Activated T-cell treated with anti-CD3 and anti-CD28 coated beads, Interleukin-2, amount 50 U/mL, for 72 hours (primary cell): ENCODE results near the gene ZBTB43. TPM values are rescaled to one million over a fixed set of nuclear protein-coding genes. Genes with fewer than 3 reads are reported as not detected.

Source experiments
- ATAC-seq, 2 donors: fragments of 150-1000 bp; cut with Tn5 transposase; replicated peaks in 1 of 2; 2 replicates each; pipeline ENCODE4 v1.10.0; 2021; ENCODE audit warnings: moderate library complexity in 2 of 2, mild to moderate bottlenecking in 1 of 2
- DNase-seq, 2 donors: peaks; one replicate each; pipeline ENCODE4 v3.0.0; 2021 to 2022; ENCODE audit warnings: mixed read lengths in 1 of 2
- H3K27ac Mint-ChIP-seq: one replicate; pipeline ENCODE4 v1.8.0; 2022; ENCODE audit warnings: mild to moderate bottlenecking, moderate library complexity, mixed read lengths
- H3K27me3 Mint-ChIP-seq: one replicate; pipeline ENCODE4 v1.8.0; 2022; ENCODE audit warnings: low read depth, mixed read lengths
- H3K36me3 Mint-ChIP-seq, 2 donors: one replicate each; pipeline ENCODE4 v1.8.0; 2022; ENCODE audit warnings: mixed read lengths in 2 of 2, mild to moderate bottlenecking in 1 of 2; ENCODE audit not compliant: insufficient read depth in 2 of 2
- H3K4me1 Mint-ChIP-seq: one replicate; pipeline ENCODE4 v1.8.0; 2022; ENCODE audit warnings: low read depth, mixed read lengths
- H3K4me3 Mint-ChIP-seq, 2 donors: one replicate each; pipeline ENCODE4 v1.8.0; 2022; ENCODE audit warnings: mild to moderate bottlenecking in 2 of 2, mixed read lengths in 2 of 2, moderate library complexity in 2 of 2
- H3K9me3 Mint-ChIP-seq, 2 donors: one replicate each; pipeline ENCODE4 v1.8.0; 2022; ENCODE audit warnings: mixed read lengths in 2 of 2
- total RNA-seq, 2 donors: library from RNA; stranded (reverse); gene quantifications; one replicate each; pipeline ENCODE4 v1.2.3, GENCODE V29; 2022

ZBTB43 gene
- total RNA-seq, 2 donors from 2014 or later: 30.2 to 66.2 TPM

DNA sequence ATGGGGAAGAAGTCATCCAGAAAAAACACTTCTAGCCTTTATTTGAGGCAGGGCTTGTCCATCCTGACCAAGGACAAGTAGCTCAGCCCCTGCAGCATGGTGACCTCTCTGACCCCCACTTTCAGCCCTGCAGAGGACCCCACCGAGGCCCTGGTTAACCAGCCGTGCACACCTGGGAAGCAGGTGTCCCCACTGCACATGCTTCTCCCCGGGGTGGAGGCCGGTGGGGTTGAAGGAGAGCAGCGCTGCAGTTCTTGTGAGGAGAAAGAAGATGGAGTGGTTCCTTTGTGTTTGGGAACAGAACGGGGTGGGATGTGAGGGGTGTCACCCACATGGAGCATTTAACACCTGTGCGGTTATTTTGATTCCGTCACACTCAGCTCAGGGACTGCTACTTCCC is 34.5 kb downstream of the ZBTB43 start:
- ATAC-seq (peak in 1 of 2 donors; percentile 14), DNase-seq (no peak)
- peak overlapping the region; percentile 71 for H3K27ac Mint-ChIP-seq
- H3K27me3 Mint-ChIP-seq: no peaks in the 10 kb centered on the region
- no peaks in the 10 kb centered on the region for H3K9me3 Mint-ChIP-seq
- H3K4me3 Mint-ChIP-seq: peak overlapping the region; percentile 49 to 69
- peaks cover 2 to 8% of the 10 kb centered on the region in 2 donors for H3K36me3 Mint-ChIP-seq
- peaks cover 61% of the 10 kb centered on the region for H3K4me1 Mint-ChIP-seq

DNA sequence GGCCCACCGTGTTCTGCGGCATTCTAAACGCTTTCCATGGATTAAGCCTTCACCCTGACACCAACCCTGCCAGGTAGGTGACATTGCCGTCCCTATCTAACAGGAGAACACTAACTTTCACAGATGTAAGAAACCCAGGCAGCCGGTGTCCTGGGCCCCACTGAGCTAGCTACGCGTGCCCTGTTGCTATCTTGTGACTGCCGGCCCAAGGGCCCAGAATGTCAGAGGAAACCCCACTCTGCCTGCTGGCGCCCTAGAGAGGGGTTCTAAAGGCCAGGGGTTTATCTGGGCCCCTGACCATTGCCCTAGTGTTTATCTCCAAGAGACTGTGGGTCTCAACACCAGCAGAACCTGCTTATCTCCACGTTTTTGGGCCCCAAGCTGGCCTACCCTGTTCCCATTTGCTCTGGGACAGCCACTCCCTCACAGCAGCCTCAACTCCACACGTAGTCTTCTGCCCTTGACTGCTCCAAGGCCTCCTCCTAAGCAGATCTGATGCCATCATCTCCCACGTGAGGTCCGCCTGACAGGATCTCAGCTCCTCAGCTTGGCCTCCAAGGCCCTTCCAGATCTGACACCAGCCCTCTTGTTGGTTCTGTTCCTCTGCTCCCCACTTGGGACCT is 37.5 kb downstream of the ZBTB43 start:
- Mint-ChIP-seq H3K4me3 (no peak overlapping the region), H3K27me3 (no peaks in the 10 kb centered on the region), H3K27ac (no peak overlapping the region), H3K4me1 (peaks cover 39% of the 10 kb centered on the region), H3K36me3 (peaks cover 0 to 2% of the 10 kb centered on the region in 2 donors), H3K9me3 (no peaks in the 10 kb centered on the region)
- no peak for DNase-seq
- ATAC-seq: no peak

DNA sequence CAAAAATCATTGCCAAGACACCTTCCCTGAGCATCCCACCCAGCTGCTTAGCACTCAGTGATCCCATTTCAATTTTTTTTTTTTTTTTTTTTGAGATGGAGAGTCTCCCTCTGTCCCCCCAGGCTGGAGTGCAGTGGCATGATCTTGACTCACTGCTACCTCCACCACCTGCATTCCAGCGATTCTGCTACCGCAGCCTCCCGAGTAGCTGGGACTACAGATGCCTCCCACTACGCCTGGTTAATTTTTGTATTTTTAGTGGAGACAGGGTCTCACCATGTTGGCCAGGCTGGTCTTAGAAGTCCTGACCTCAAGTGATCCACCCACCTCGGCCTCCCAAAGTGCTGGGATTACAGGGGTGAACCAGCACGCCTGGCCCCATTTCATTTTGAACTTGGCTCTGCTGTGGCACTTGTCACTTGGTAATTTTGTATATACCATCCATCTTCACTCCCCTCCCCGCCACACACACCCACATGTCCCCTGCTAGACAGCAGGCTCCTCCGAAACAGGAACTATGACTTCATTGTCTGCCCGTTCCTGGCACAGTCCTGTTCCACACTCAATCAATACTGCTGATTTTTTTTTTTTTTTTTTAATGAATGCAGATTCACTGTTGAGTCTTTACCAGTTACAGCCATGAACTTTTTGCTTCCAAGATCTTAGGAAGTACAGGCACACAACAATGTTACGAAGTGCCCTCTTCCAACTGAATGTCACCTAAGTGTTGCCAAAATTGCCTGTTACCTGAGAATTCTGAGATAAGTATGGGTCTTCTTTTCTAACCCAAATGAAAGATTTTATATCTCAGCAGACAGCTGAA is 38.3 kb downstream of the ZBTB43 start:
- Mint-ChIP-seq H3K27me3 (no peaks in the 10 kb centered on the region), H3K27ac (no peak overlapping the region), H3K9me3 (no peaks in the 10 kb centered on the region), H3K4me3 (no peak overlapping the region), H3K4me1 (peaks cover 30% of the 10 kb centered on the region), H3K36me3 (peaks cover 0 to 2% of the 10 kb centered on the region in 2 donors)
- no peak for ATAC-seq
- no peak for DNase-seq

DNA sequence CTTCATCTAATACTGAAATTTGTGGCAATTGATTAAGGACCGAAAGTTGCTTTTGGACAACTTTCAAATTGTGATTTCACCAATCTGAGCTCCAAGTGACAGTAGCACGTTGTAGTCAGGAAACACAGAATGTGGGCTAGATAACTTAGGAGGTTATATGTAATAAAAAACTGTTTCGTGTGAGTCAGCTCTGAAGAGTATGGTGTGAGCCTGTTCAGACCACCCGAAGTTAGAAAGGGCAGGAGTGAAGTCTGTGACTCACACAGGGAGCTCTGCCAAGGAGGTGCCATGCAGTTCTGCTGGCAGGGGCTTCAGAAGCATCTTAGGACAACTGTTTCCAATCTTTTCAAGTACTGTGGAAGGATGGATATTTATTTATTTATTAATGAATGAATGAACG is 39.2 kb downstream of the ZBTB43 start:
- H3K27ac Mint-ChIP-seq: no peak overlapping the region
- no peak overlapping the region for H3K4me3 Mint-ChIP-seq
- DNase-seq (no peak), ATAC-seq (peak in 1 of 2 donors; percentile 48)
- H3K9me3 Mint-ChIP-seq: no peaks in the 10 kb centered on the region
- no peaks in the 10 kb centered on the region for H3K27me3 Mint-ChIP-seq
- H3K4me1 Mint-ChIP-seq: peaks cover 21% of the 10 kb centered on the region
- H3K36me3 Mint-ChIP-seq: no peaks in the 10 kb centered on the region

DNA sequence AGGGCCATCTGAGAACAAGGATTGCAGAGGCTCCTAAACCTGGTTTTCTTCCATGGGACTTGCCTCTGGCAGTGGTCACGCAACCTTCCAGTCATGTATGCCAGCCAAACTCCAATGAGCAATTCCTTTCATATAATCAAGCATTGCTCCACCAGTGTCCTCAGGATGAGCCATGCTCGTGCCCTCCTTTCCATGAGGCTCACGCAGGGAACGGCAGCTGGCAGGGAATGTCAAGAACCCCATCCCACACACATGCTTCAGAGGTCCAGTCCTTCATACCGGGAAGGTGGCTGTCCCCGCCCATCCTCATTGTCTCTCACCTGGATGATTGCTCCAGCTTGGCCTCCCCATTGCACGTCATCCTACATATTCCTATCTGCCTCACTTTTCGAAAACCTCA is 42.2 kb downstream of the ZBTB43 start:
- ATAC-seq: no peak
- Mint-ChIP-seq H3K9me3 (no peaks in the 10 kb centered on the region), H3K36me3 (no peaks in the 10 kb centered on the region), H3K27ac (no peak overlapping the region), H3K27me3 (peaks cover 16% of the 10 kb centered on the region), H3K4me3 (no peak overlapping the region), H3K4me1 (peaks cover 12% of the 10 kb centered on the region)
- no peak for DNase-seq

DNA sequence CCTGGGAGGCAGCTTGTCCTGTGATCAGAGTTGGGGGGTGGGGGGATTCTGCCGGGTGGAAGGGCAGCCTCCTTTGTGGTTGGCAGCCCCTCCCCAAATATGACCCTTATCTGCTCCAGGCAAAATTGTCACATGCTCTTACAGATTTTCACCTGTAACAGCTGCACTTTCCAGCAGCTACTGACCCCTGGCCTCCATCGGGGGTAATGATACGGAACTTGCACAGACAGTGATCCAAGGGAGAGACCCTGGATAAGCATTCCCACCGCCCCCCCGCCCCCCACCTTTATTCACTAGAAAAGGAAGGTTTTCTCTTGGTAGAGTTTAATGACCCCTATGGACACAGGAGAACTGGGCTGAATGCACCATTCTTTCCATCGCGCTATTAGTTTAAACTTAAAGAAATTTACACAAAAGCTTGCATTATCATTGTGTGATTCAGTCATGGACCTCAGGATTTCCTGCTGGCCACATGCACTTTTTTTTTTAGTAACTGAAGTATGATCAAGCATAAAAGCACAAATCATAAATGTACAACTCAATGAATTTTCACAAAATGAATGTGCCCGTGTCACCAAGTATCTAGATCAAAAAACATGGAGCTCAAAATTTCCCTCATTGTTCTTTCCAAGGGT is 44.9 kb downstream of the ZBTB43 start:
- Mint-ChIP-seq H3K4me3 (no peak overlapping the region), H3K36me3 (no peaks in the 10 kb centered on the region), H3K9me3 (no peaks in the 10 kb centered on the region), H3K27me3 (peaks cover 39% of the 10 kb centered on the region), H3K27ac (no peak overlapping the region), H3K4me1 (no peaks in the 10 kb centered on the region)
- no peak for DNase-seq
- ATAC-seq: no peak

DNA sequence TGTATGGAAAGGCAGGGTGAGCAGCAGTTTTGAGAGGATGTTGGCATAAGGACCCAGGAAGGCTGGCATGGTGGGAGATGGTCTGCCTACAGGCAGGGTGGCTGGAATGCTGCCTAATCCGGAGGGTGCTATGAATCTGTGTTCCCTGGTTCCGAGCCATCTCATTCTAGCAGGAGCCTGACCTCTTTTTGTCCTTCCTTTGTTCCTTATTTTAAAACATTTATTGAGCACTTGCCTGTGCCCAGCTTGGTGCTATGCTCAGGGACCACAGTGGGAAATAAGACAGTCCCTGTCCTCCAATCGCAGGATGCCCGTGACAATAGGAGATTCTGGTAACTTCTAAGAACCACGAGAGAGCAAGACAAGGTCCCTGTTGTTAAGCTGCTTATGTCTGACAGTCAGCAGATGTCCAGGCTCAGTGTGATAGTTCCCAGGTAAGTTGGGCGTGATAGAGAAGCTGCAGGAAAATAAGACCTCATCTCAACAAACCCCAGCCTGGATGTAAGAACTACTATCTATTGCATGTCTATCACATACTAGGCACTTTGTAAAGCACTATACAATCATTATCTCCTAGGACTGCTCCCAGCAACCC is 46.5 kb downstream of the ZBTB43 start:
- Mint-ChIP-seq H3K4me3 (no peak overlapping the region), H3K27me3 (peaks cover 43% of the 10 kb centered on the region), H3K9me3 (no peaks in the 10 kb centered on the region), H3K27ac (no peak overlapping the region), H3K36me3 (no peaks in the 10 kb centered on the region), H3K4me1 (no peaks in the 10 kb centered on the region)
- no peak for DNase-seq
- ATAC-seq: no peak

DNA sequence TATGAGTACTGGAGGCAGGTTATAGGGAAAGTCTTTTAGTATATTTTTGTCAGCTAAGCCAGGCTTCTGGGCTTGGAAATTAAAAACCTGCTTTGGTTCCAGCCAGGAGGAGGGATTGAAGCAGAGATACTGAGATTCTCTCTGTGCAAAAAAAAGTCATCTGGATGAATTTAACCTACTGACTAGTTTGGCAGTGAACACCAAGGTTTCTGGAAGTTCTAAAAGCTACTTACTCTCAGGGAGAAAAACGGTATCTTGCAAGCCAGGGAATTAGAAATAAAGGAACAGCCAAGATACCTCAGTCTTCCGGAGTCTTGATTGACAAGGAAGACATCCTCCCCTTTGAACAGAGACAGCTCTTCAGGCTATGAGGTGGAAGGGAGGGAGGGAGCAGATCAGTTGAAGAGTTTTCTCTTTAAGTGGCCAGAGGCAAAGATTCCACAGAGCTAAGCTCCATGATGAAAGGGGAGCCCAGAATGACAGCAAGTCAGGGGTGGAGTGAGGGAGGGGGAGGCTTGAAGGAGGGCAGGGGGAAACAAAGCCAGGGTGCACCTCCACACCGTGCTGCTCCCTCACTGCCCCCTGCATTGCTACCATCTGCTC is 47.3 kb downstream of the ZBTB43 start:
- DNase-seq: no peak
- no peak overlapping the region for H3K4me3 Mint-ChIP-seq
- no peaks in the 10 kb centered on the region for H3K36me3 Mint-ChIP-seq
- no peaks in the 10 kb centered on the region for H3K4me1 Mint-ChIP-seq
- H3K27ac Mint-ChIP-seq: no peak overlapping the region
- no peaks in the 10 kb centered on the region for H3K9me3 Mint-ChIP-seq
- ATAC-seq: no peak
- peaks cover 50% of the 10 kb centered on the region for H3K27me3 Mint-ChIP-seq

DNA sequence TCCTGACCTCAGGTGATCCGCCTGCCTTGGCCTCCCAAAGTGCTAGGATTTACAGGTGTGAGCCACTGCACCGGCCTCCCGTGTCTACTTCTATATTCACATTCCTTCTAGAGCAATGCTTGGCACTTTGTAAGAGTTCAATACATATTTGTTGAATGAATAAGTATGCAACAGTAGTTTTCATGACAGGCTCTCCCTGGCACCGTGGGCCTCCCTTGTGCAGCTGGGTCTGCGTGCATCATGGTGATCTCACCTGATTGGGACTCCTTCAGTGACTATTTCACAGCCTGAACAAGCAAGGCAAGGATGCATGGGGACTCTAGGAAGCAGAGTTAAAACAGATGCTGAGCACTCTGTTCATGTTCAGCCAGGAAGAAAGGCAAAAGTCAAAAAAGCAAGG is 48.8 kb downstream of the ZBTB43 start:
- H3K27me3 Mint-ChIP-seq: peaks cover 57% of the 10 kb centered on the region
- no peak overlapping the region for H3K4me3 Mint-ChIP-seq
- H3K27ac Mint-ChIP-seq: no peak overlapping the region

DNA sequence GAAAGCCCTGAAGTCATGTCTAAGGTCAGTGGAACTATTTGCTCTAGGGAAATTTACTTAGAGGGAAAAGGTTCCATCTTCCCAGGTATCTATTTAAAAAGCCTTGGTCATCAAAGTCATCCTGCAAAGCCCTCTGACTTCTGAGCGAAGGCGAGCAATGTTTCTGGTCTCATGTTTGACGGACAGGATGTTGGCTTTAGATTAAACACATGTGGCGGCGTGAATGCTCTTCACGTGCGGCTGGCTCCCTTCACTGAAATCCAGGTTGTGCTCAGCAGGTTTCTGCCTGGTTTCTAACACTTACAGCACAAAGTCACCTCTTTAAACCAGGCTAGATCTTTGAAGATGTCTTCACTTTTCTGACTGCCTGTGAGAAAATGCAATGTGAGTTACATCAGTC is 49.9 kb downstream of the ZBTB43 start:
- H3K36me3 Mint-ChIP-seq: no peaks in the 10 kb centered on the region
- peaks cover 5% of the 10 kb centered on the region for H3K4me1 Mint-ChIP-seq
- ATAC-seq (no peak), DNase-seq (no peak)
- no peaks in the 10 kb centered on the region for H3K9me3 Mint-ChIP-seq
- H3K27ac Mint-ChIP-seq: no peak overlapping the region
- no peak overlapping the region for H3K4me3 Mint-ChIP-seq
- H3K27me3 Mint-ChIP-seq: peaks cover 57% of the 10 kb centered on the region

More for the DNA sequence above, 48.8 kb downstream of the ZBTB43 start:
- Mint-ChIP-seq H3K4me1 (no peaks in the 10 kb centered on the region), H3K9me3 (no peaks in the 10 kb centered on the region), H3K36me3 (no peaks in the 10 kb centered on the region)
- no peak for DNase-seq
- no peak for ATAC-seq

DNA sequence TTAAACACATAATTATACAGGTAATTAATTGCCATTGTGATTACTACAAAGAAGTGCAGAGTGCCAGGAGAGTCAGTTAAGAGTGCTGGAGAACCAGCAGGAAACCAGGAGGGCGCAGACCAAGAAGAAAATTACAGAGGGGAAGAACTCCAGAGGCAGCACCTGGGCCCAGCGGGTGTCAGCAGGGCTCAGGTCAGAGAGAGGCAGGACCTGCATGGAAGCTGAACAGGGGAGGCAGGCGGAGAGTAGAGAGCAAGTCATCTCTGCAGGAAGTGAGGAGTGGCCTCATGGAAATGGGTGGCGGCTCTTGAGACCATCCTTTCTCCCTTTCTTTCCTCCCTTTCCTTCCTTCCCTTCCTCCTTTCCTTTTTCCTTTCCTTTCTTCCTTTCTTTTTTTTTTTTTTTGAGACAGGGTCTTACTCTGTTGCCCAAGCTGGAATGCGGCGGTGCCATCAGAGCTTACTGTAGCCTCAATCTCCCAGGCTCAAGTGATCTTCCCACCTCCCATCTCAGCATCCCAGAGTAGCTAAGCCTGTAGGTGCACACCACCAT is 51.6 kb downstream of the ZBTB43 start:
- ATAC-seq: no peak
- Mint-ChIP-seq H3K27ac (no peak overlapping the region), H3K4me3 (no peak overlapping the region), H3K27me3 (peaks cover 48% of the 10 kb centered on the region), H3K4me1 (peaks cover 9% of the 10 kb centered on the region), H3K9me3 (no peaks in the 10 kb centered on the region), H3K36me3 (no peaks in the 10 kb centered on the region)
- no peak for DNase-seq

DNA sequence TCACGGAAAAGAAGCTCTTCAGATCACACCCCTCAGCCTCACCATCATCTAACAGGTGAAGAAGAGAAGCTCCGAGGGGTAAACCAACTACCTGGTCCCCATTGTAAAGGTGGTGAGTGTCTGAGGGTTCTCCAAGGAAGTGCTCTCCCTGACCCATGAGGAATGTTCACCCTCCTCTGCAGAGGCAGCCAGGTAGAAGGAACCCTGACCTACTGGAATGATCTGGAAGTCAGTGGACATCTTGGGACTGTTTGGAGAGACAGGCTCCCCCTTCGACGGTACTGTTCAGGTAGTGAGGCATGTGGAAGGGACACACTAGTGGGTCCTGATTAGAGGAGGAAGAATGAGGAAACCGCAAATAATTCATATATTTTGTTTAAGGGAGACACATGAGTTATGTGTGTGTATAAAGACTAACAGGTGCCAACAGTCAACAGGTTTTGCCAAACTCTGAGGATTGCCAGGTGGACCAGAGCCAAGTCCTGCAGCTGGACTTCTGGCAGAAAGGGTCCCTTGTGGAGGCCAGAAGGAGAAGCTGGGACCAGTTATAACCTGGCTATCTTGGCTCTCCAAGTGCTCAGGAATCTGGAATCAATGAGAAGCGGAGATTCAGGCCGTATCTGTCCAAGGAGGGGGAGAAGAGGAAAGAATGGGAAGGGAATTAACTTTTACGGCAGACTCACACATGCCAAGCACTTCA is 52.6 kb downstream of the ZBTB43 start:
- H3K9me3 Mint-ChIP-seq: no peaks in the 10 kb centered on the region
- H3K36me3 Mint-ChIP-seq: peaks cover 0 to 2% of the 10 kb centered on the region in 2 donors
- H3K27me3 Mint-ChIP-seq: peaks cover 38% of the 10 kb centered on the region
- H3K27ac Mint-ChIP-seq: no peak overlapping the region
- H3K4me3 Mint-ChIP-seq: no peak overlapping the region
- ATAC-seq (no peak), DNase-seq (no peak)
- H3K4me1 Mint-ChIP-seq: peaks cover 19% of the 10 kb centered on the region
